Measurements from ENCODE around the gene MTREX. TPM values are rescaled to one million over a fixed set of nuclear protein-coding genes. Genes with fewer than 3 reads are reported as not detected.

MTREX gene
- total RNA-seq, 3 donors from 2014 or later: 52.5 to 63.3 (median 57.8) TPM

DNA sequence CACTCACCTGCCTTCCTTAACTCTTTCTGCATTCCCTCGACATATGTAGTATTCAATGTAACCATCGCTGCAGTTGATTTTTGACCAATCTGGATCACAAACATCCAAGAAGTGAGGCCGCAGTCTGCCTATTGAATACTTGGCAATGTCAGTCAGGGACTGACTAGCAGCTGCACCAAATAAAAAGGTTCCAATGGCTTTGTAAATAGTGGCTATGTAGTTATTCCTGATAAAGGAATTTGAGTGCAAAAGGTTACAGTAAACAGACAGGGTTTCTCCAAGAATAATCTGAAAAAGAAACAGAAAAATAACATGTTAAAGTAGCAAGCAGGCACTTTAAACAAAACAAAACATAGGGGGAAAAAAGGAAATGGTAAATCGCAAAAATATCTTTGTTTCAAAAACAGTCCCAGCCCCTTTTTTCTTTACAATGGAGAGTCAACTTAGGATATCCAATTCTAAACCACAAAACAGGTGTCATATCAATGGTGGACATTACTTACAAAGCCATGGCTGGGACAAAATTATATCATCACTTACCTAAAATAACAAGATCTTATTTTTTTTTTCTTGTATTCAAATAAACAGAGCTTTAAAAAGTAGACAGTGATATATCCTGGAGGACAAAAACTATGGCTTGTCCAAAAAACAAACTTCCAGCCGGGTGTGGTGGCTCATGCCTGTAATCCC lies 160.2 kb downstream of the MTREX start:
- Histone ChIP-seq H3K4me1 (ENCODE audit: low read depth) (peaks cover 20% of the 10 kb centered on the region), H3K36me3 (ENCODE audit: low read depth) (no peaks in the 10 kb centered on the region), H3K4me3 (no peak overlapping the region), H3K9me3 (no peaks in the 10 kb centered on the region)
- intact Hi-C loops (cut with DNase I, micrococcal nuclease): no loop called here
- DNase-seq (peak in 1 of 3 donors; percentile 24), ATAC-seq (peak; percentile 68)
- TF ChIP-seq, protein P1, sequence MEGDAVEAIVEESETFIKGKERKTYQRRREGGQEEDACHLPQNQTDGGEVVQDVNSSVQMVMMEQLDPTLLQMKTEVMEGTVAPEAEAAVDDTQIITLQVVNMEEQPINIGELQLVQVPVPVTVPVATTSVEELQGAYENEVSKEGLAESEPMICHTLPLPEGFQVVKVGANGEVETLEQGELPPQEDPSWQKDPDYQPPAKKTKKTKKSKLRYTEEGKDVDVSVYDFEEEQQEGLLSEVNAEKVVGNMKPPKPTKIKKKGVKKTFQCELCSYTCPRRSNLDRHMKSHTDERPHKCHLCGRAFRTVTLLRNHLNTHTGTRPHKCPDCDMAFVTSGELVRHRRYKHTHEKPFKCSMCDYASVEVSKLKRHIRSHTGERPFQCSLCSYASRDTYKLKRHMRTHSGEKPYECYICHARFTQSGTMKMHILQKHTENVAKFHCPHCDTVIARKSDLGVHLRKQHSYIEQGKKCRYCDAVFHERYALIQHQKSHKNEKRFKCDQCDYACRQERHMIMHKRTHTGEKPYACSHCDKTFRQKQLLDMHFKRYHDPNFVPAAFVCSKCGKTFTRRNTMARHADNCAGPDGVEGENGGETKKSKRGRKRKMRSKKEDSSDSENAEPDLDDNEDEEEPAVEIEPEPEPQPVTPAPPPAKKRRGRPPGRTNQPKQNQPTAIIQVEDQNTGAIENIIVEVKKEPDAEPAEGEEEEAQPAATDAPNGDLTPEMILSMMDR (IDR thresholded peaks at IDR 0.05): no peak

DNA sequence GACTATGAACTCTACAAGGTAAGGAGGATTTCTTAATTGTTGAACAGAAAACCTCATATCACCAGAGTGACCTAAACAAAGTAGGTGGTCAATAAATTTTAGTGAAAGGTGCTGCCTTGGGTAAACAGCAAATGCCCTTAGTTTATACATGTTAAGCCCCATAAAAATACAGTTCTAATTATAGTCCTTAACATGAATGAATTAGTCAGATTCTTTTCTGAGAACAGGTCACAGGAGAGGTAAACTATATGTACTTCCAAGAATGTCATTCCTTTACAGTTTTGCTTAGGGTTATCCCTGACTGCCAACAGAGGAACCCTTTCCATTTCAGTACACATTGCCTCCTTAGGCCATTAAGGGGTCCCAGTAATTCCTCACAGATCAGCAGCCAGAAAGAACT lies 162.1 kb downstream of the MTREX start:
- ATAC-seq (peak; percentile 64), DNase-seq (no peak)
- H3K4me3 ChIP-seq: no peak overlapping the region
- H3K9me3 ChIP-seq: no peaks in the 10 kb centered on the region
- TF ChIP-seq, protein P1 (IDR thresholded peaks at IDR 0.05): no peak
- no peaks in the 10 kb centered on the region for H3K36me3 ChIP-seq (ENCODE audit: low read depth)
- intact Hi-C loops (cut with DNase I, micrococcal nuclease): no loop called here
- peaks cover 20% of the 10 kb centered on the region for H3K4me1 ChIP-seq (ENCODE audit: low read depth)

DNA sequence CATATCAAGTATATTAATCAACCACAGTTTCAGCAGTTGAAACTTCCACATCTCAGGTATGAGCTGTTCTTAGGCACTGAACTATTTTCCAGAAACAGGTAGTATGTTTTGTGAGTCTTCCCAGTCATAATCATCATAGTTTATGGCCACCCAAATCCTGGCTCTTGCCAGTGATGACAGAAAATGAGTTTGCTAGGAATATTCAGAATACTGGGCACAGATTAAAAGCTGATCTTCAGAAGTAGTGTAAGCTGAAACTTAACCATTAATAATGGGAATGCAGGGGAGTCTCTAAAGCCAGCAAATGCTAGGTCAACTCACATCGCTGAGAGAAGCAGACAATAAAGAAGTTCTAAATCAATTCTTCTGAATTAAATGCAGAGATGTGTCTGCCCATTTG lies 162.5 kb downstream of the MTREX start:
- intact Hi-C loops (cut with DNase I, micrococcal nuclease): no loop called here
- Histone ChIP-seq H3K4me1 (ENCODE audit: low read depth) (peaks cover 20% of the 10 kb centered on the region), H3K9me3 (no peaks in the 10 kb centered on the region), H3K36me3 (ENCODE audit: low read depth) (no peaks in the 10 kb centered on the region), H3K4me3 (no peak overlapping the region)
- DNase-seq (no peak), ATAC-seq (no peak)
- TF ChIP-seq, protein P1 (IDR thresholded peaks at IDR 0.05): no peak

DNA sequence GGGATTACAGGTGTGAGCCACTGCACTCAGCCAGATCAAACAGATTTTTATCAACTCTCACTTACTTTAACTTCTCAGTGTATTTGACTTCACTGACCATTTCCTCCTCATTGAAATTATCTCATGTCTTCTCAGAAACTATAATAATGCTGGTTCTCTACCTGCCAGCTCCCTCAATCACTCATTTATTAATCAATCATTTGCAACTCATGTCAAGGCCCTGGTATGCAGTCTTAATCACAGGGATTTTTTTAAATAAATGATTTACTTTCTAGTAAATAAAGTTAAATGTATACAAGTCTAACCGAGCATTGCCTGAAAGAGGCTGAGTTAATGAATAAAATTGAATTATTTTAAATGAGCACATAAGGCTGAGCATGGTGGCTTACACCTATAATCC lies 163.7 kb downstream of the MTREX start:
- Histone ChIP-seq H3K9me3 (no peaks in the 10 kb centered on the region), H3K36me3 (ENCODE audit: low read depth) (no peaks in the 10 kb centered on the region), H3K4me1 (ENCODE audit: low read depth) (peaks cover 20% of the 10 kb centered on the region), H3K4me3 (no peak overlapping the region)
- intact Hi-C loops (cut with DNase I, micrococcal nuclease): no loop called here
- TF ChIP-seq, protein P1 (IDR thresholded peaks at IDR 0.05): no peak
- DNase-seq (no peak), ATAC-seq (no peak)

DNA sequence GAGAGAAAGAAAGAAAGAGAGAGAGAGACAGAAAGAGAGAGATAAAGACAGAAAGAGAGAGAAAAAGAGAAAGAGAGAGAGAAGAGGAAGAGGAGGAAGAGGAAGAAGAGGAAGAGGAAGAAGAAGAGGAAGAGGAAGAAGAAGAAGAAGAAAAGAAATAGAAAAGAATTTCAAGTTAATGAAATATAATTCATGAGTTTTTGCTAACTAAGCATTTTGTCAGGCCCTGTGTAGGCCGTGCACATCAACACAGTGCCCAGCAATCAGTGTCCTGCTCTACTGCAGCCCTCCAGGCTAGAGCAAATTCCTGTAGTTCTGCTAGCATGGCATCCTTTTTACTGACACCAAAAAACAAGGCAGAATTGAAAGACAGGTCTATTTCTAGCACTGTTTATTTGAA lies 164.9 kb downstream of the MTREX start:
- no peak for ATAC-seq
- intact Hi-C loops (cut with DNase I, micrococcal nuclease): no loop called here
- peaks cover 12% of the 10 kb centered on the region for H3K4me1 ChIP-seq (ENCODE audit: low read depth)

More for the DNA sequence above, 164.9 kb downstream of the MTREX start:
- DNase-seq: no peak
- Histone ChIP-seq H3K4me3 (no peak overlapping the region), H3K36me3 (ENCODE audit: low read depth) (no peaks in the 10 kb centered on the region), H3K9me3 (no peaks in the 10 kb centered on the region)
- TF ChIP-seq, protein P1 (IDR thresholded peaks at IDR 0.05): no peak

Other genes with a start within 250 kb of the MTREX start
- 10 to 100 TPM in 1 of 3 donors, 1 to 10 TPM in 2; 9.0 to 17.2 (median 9.3) TPM for gene GZMA, start 205.3 kb upstream of the MTREX start, total RNA-seq
- gene GPX8, start 147.8 kb upstream of the MTREX start, total RNA-seq: 1 to 10 TPM; 1.9 to 9.5 (median 8.6) TPM
- not detected for gene CDC20B, start 134.8 kb upstream of the MTREX start, total RNA-seq
- gene MCIDAS, start 80.7 kb upstream of the MTREX start, total RNA-seq: under 1 TPM in 1 of 3 donors, not detected in 2; 0.14 TPM
- 1 to 10 TPM in 1 of 3 donors, under 1 TPM in 2; 0.28 to 1.8 (median 0.29) TPM for gene CCNO, start 74.4 kb upstream of the MTREX start, total RNA-seq
- gene DHX29, start 295 bp upstream of the MTREX start, total RNA-seq: 10 to 100 TPM; 18.3 to 24.7 (median 18.6) TPM
- gene PLPP1, start 227.0 kb downstream of the MTREX start, total RNA-seq: 100 to 1,000 TPM in 2 of 3 donors, 10 to 100 TPM in 1; 88.8 to 132 (median 122) TPM

All from mucosa of descending colon (tissue), 3 donors.